Kasumi-1 (cell line): ENCODE data around the gene LRRC4C.
"Not testable (repeated sequence)": the region's sequence is repeated elsewhere in the genome, so short reads cannot be mapped to it uniquely, and the experiment has no call there.

ENCODE experiments used
- DNase-seq, 2 experiments: peaks; one replicate each; lab custom pipeline; 2025; lab: John Stamatoyannopoulos, UW

LRRC4C gene

DNA sequence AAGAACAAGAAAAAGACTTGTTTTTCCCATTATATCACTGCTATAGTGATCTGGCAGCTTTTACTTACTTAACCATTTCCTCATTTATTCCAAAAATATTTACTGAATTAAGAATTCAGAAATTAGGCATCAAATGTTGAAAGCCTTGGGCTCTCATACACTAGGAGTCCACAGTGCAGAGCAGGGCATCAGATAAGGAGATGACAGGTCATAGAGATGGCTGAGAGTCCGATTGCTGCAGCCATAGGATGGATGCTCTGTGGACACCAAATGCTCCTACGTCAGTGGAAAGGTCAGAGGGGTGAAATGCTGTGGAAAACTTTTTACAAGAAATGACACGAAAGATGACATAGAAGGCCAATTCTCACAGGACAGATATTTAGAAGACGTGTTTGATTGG lies 771.1 kb downstream of the LRRC4C start:
- DNase-seq: no peak

DNA sequence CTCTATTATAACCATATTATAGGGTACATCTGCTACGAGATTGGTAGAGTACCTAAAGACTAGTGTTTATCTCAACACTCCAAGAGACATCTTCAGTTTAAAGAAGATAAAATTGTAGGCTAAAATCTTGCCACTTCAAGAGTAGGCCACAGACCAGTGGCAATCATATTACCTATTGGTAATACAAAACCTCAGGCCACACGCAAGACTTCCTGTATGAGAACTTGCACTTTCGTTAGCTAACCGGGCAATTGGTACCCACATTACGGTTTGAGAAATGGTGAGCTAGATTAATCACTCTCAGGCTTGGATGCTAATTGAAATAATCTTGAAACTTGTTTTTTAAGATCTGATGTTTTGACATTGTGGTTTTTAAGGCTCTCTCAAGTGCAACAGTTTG lies 772.7 kb downstream of the LRRC4C start:
- DNase-seq: no peak

DNA sequence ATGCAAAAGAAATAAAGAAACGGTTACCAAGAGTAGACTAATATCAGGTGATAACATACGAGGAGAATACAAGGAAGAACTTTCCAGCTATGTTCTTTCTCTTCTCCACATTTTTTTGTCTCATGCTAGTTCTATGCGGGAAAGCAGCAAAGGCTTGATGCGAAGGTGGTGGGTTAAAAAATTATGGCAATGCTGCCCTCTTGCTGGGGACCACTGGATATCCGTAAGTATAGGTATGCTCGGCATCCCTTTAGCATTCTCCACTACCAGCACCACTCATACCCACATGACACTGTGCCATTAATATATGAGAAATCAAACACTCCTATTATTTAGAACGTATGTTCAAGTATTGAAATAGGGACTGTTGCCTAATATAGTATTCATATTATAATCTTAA lies 776.4 kb downstream of the LRRC4C start:
- DNase-seq: no peak

DNA sequence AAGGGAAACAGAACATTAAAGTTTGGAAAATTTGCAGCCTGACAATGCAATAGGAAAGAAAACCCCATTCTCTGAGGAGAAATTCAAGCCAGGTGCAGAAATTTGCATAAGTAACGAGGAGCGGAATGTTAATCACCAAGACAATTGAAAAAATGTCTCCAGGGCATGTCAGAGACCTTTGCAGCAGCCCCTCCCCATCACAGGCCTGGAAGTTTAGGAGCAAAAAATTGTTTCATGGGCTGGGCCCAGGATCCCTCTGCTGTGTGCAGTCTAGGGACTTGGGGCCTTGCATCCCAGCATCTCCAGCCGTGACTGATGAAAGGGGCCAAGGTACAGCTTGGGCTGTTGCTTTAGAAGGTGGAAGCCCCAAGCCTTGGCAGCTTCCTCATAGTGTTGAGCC lies 780.2 kb downstream of the LRRC4C start:
- DNase-seq: no peak

DNA sequence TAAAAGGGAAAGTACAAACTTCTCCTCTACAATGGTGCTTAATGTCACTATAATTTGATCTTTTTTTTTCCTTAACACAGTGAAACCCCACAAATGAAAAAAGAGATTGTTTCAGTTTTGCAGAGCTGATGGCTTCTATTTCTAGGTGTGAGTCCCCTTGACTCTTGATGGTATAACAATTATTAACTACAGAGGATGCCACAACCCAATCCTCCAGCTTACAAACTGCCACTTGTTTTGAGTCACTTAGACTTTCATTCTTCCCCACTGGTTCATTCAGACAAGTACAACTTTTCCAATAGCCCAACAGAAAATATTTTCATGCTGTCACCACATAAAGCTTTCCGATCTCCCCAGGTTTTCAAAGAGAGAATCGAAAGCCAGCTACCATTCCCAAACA lies 812.2 kb downstream of the LRRC4C start:
- DNase-seq: no peak

DNA sequence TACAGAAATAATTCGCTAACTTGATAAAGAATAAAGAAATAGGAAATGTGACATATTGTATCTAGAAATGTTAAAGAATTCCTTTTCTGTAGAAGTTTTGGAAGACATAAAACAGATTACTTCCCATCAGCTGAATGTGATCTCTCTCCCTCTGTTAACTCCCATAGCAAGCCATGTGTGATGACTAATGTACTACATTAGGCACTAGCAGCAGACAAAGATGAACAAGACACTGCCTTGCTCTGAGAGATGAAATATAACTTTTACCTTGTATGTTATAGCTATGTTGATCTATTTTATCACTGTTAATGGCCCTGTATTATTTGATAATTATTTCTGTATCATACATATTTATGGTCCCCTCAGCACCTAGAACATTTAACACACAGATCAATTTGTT lies 817.2 kb downstream of the LRRC4C start:
- no peak for DNase-seq

DNA sequence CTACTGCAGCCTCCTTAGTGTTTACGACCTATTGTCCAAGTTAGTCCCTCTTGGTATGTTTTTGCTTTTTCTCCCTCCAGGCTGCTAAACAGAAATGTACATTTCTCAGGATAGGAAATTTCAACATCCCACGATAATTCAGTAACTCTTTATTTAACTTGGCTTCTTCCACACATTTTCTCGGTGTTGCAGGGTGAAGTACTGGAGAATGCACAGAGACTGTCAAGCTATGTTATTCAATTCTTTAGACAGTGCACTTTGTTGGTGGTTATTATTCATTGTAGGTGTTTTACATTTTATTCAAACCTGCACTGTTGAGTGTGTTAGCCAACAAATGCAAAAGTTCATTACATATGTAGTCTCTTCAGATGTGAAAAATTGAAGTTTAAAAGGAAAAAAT lies 839.8 kb downstream of the LRRC4C start:
- DNase-seq: no peak

DNA sequence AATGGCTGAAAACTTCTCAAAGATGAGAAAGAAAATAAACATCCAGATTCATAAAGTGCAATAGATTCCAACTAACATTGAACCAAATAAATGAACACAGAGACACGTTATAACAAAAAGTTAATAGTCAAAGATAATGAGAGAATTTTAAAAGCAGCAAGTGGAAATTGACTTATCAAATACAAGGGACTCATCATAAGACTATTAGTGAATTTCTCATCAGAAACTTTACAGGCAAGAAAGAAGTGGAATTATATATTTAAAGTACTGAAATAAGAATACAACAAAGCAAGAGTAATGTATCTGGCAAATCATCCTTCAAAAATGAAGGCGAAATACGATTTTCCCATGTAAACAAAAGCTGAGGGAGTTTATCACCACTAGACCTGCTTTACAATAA lies 852.7 kb downstream of the LRRC4C start:
- DNase-seq: no peak

DNA sequence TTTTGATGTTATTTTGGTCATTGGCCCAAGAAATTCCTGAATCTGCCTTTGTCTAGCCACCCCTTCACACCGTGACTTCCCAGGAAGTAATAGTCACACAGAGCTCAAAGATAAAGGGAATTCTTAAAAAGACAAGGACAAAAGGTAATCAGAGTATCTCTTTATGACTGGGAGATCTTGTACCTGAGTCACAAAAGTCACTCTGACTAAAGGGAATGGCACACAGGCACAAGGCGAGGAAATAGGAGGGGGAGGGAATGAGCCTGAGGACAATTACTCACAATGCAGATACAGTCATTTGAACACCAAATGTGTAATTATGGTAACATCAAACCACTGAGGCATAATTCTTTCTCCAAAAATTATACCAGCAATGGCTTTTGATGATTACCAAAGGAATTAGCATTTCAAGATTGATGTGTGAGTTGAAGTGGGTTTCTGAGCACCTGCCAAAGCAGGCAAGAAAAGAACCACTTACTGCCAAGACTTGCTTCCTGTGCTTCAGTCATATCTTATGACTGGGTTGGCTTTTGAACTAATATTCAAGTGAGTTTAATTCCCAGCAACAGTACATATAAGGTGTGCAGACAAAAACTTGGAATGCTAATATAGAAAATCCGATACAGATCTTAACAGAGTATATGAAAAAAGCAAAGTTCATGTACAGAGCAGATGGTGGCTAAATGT lies 856.4 kb downstream of the LRRC4C start:
- no peak for DNase-seq

DNA sequence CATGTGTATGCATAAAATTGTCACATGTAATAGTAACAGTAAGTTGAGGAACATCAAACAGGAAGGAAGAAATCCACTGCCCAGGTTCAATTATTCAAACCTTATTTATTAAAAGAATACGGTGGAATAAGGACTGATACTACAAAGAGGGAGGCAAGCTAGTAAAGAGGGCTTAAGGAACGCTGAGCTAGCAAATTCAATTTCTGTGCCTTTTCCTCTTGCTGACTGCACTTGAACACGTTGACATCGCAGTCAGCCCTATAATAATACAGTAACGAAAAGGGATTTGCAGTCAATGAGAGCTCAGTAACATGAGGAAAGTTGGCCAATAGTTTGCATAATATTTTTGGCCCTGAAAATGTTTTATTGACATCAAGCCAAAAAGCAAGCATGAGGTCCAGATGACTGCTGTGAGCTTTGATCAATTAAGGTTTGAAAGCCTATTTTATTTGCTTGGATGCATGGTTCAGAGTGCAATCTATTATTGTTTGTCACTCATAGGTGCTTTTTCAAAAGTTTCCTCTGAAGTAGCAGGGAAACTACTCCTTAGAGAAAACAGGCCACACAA lies 861.8 kb downstream of the LRRC4C start:
- DNase-seq: no peak

DNA sequence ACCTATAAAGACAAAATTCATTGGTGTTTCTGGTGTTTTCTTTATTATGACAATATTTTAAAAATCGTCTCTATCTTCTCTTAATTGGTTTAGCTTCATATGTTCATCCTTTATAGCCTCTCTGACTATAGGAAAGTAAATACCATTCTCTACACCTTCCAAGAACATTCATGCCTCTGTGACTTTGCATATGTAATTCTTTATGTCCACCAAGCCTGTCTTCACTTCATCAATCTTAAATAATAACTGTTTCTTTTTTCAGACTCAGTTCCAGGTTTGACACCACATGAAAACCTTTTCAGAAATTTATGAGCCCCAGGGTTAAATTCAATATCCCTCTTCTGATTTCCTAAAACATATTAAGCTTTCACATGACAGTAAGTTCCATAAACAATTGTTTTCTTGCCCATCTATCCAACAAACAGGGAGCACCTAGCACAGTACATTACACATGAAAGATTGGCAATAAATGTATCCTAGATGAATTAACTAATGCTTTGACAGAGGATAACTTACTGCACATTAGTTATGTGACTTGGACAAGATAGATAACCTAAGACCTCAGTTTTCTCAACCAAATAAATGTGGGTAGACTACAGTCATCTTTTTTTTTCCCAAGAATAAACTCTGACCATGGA lies 886.1 kb downstream of the LRRC4C start:
- DNase-seq: no peak

DNA sequence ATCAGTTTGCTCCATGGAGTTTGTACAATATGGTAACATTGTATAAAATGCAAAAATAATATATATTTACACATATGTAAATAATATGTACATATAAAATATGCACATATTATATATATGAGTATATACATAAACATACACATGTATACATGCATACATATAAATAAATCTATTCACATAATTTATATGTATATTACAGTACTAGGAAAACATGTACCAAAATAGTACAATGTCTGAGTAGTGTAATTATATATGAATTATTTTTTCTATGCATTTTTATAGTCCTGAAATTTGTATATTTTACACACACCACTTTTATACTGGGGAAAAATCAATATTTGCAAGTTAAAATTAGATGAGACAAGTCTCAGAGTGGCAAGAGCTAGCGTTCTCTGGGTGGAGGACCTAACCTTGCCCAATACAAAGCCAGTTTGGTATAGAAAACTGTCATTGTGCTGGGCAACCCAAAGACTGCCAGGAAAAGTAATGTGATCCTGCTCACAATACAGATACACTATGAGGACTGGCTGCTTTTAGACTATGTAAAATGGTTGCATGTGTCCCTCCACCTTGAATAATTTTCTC lies 889.4 kb downstream of the LRRC4C start:
- no peak for DNase-seq

DNA sequence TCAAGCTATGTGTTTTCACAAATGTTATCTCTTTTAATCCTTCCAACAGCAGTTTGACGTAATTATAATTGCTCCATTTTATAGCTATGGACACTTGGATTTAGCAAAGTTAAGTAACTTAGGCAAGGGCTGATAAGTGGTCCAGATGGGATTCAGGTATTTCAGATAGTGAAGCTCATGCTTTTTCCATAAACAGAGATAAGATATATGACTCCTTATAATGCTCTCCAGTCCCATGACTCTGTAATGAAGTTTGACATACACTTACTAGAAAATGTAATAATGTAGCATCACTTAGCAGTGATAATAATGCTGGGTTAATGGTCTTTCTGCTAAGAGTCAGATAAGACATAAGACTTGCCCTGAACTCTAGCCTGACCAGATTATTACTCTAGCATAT lies 892.1 kb downstream of the LRRC4C start:
- DNase-seq: no peak

DNA sequence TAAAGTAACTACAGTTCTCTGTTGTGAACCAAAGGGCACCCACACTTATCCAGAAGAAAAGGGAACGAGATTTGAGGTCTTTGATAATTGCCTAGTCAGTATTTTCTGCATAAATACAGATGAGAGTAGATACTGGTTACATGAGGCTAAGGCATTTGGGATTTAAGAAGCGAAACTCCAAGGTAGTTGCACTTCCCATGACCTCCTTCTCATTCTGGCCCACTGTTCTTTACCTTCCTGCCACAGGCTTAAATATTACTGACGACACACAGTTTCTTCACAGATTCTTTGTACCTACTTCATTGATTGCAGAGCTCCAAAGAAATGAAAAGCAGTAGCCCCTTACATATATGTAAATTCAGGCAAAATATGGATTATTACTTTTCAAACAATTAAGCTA lies 915.3 kb downstream of the LRRC4C start:
- DNase-seq: no peak

DNA sequence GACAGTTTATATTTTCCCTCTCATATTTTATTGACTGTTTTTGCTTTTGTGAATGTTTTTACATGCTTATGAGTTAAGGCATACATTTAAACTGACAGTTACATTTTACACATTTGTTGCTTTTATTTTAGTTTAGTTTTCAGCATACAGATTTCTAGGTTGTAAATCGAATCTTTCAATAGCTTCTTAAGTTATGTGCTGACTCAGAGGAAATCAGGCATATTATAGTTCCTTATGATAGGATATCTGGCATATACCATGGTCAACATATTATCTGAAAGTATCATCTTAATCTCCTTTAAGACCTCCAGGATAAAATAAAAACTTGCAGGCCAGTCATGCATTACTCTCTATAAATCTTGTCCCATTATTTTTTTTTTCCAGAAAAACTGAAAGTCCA lies 916.6 kb downstream of the LRRC4C start:
- no peak for DNase-seq

DNA sequence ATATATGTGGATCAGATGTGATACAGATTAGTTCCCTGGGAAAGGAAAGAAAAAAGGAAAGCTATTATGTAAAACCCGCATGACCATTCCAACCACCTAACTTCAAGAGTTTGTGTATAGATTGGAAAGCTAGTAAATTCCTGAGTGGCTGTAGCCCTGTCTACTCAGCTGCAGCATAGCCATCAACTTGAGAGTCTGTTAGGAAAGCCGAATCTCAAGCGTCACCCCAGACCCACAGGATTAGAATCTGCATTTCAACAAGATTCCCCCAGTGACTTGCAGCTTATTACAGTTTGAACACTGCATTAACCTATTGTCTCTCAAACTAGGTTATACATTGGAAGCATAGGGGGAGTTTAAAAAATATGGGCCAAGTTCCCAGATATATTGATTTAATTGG lies 921.7 kb downstream of the LRRC4C start:
- no peak for DNase-seq

DNA sequence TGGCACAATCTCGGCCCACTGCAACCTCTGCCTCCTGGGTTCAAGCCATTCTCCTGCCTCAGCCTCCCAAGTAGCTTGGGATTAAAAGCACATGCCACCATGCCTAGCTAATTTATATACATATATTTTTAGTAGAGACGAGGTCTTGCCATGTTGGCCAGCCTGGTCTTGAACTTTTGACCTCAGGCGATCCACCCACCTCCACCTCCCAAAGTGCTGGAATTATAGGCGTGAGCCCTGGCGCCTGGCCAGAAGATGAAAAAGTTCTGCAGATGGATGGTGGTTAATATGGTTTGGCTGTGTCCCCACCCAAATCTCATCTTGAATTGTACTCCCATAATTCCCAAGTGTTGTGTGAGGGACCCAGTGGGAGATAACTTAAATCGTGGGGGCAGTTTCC lies 937.4 kb downstream of the LRRC4C start:
- DNase-seq: not testable (repeated sequence)

DNA sequence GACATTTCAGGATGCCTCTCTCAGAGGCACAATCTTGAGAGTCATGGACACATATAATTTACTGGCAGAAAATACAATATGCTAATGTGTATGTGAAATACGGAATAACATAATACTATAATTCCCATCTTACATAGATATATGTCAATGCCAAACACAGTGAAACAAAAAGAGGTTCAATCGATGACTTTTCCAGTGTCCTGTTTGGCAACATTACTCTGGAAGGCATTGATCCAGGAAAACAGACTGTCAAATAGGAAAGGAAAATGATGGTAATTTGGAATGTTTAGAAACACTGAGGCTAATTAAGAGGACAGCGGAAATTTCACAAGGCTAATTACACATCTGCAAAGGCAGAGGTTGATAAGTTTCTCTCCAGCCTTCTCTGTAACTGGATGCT lies 942.3 kb downstream of the LRRC4C start:
- no peak for DNase-seq

DNA sequence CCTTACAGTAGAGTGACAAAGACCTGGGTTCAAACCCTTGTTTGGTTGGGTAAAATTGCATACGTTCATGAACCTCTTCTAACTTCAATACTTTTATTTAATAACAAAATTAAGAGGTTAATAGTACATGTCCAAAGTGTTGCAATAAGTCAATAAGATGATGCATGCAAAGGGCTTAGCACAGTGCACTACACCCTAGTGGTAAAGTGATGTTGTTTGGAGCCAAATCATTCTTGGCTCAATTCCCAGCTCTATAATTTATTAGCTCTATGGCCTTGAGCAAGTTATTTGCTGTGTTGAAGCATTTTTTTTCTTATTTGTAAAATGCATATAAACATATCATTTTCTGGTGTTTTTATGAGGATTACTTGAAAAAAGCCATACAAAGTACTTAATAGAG lies 945.3 kb downstream of the LRRC4C start:
- DNase-seq: no peak

DNA sequence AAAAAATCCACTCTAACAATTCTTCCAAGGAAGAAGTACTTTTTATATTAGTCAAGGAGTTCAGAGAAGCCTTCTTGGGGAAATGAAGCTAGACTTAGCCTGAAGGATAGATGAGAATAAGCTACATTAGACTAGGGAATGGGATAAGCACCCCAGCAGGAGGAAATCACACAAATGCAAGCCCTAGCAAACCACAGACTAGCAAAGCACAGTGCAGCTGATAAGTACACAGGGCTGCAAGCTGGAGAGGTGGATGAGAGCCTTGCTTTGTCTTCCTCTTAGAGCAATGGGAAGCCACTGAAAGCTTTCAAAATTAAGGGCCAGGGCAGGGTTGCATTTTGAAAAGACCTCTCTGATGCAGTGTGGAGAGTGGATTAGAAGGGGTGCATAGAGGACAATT lies 946.2 kb downstream of the LRRC4C start:
- DNase-seq: no peak

DNA sequence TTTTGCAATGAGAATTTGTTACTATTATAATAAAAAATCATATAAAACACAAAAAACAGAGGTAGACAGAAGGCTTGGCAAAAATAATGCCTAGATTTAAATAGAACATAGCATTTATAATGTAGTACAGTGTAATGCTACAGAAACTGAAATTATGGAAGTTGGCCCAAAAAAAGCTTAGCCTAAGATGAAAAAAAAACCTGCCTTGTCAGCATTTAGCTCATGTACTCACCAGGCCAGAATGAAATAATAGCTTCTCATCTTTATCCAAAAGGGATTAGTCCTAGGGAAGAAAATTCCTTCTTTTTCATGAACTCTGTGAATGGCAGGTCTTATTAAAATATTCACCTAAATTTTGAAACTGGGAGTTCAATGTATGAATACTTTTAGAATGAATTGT lies 951.1 kb downstream of the LRRC4C start:
- no peak for DNase-seq

DNA sequence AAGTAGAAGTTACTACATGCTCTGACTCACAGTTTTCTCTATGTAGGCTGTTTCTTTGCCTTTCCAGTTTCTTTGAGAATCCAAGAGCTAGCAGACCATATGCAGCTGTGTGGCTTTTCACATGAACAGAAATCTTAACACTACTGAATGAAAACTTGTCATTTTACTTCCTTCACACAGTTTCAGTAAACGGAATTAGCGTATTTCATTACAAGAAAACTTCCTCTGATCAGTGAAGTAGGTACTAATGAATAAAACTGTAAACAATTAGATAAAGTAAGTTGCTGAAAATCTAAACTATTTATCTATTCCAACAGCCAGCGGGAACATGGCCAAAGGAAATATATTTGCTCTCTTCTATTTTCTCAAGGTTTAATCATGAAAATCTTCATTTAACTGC lies 953.2 kb downstream of the LRRC4C start:
- no peak for DNase-seq

DNA sequence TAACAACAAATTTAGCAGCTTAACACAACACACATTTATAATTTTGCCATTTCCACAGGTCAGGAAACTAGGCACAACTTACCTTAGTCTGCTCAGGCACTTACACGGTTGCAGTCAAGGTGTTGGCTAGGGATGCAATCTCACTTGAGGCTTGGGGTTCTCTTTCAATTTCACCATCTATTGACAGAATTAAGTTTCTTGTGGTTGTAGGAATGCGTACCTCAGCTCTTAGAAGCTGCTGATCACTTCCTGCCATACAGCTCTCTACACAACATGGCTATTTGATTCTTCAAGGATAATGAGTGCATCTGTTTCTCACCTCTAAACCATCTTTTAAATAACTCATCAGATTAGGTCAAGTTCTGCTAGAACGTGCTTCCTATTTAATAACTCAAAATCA lies 968.1 kb downstream of the LRRC4C start:
- DNase-seq: no peak

DNA sequence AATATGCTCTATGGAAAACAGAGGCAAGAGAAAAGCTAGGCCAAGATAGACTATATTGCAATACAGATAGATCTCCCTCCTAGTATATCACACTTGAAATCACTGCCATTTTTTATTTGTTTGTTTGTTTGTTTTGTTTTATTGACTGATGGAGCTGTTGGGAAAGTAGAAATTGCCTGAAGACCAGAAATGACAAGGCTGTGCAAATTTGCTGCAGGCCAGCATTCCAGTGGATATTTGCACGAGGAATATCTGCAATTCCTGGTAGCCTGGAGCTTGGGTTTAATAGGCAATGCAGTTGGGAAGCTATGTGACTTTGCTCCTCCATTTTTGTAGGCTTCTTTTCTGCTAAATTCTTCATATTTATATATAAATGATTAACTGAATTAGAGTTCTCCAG lies 991.7 kb downstream of the LRRC4C start:
- no peak for DNase-seq
